ENCODE measurements around the gene SIPA1L3.

Gene SIPA1L3

GRCh38 chr19:38003438-38004185 is 96.6 kb downstream of the SIPA1L3 start:
- peak; percentile 24 to 74 for DNase-seq

GRCh38 chr19:38004186-38004520 is 97.1 kb downstream of the SIPA1L3 start:
- no peak for DNase-seq

DNA sequence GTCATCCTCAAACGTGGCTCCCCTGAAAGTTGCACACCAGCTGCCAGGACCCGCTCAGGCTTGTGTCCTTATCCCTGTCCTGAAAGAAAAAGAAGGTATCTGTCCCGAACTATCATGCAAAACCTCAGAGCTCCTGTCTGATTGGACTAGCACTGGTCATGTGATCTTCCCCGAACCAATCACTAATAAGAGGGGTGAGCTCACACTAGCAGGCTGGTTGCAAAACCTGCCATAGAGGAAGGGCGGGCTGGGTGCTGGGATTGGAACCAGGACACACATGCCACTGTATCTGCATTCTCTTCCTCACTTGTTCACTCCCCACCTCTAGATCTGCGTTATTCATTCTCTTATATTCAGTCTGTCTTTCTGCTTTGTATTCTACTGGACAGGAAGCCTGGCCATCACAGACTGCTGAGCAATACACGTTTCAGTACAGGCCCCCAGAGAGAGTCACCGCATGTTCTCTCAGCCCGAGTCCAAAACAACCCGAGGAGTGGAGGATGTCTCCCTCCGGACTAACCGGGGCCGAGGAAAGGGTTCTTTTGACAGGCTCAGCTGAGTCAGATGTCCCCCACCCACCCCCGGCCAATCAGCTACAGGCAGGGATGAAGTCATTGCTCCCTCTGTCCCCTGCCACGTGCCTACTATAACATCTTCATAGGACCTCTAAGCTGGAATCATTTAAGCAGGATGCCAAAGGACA is 97.7 kb downstream of the SIPA1L3 start:
- DNase-seq = peak in 1 of 2 experiments; percentile 50

DNA sequence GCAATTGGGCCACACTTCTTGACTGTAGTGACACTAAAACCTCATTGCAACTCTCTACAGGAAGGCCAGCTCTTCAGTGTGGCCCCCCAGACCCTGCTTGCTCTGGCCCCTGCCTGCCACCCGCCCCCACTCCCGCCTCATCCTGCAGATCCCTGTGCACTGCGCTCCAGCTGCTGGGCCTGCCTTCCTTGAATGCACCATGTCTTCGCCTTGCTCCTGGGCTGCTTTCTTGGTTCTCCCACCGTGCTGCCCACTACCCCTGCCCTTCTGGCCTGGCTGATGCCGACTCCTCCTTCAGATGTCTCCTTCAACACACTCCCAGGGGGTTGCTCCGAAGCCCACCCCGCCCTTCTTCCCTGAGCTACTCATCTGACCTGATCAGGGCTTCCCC is 98.2 kb downstream of the SIPA1L3 start:
- DNase-seq = no peak

GRCh38 chr19:38006361-38007045 is 99.5 kb downstream of the SIPA1L3 start:
- no peak for DNase-seq

DNA sequence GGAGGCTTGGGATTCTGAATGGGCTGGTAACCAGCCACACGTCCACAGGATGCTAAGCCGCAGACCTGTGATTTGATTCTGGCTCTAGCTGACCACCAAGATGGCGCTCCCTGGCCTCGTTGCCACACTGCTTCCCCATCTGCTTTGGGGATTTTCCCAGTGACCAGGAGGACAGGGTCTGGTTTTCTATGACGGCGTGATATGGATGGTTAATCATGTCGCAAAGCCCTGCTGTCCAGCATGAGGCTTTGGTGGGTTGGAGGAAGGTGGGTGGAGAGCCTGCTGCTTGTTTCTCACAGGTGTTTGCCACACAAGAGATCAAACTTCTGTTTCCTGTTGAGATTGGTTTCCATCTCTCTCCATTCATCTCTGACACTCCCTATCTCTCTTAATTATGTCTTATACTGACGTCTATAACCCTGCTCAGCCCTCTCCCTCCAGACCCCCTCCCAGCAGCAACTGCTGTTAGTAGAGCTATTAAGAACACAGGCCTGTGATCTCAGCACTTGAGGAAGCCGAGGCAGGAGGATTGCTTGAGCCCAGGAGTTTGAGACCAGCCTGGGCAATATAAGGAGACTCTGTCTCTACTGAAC is 102.7 kb downstream of the SIPA1L3 start:
- DNase-seq = no peak

GRCh38 chr19:38011426-38011825 is 104.4 kb downstream of the SIPA1L3 start:
- DNase-seq = no peak

DNA sequence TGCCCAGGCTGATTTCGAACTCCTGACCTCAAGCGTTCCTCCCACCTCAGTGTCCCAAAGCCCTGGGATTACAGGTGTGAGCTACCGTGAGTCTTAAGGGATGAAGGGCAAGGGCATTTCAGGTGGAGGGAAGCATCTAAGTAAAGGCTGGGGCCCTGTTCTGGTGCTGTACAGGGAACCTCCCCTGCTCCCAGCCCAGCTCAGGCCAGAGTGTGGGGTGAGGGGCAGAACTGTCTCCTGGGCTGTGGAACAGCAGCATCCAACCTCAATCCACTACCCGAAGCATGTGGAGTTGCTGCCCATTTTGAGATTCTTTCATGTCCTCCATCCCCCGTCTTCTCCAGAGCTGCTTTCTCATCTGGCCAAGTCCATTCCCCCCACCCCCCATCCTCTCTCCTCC is 105.3 kb downstream of the SIPA1L3 start:
- DNase-seq = no peak

DNA sequence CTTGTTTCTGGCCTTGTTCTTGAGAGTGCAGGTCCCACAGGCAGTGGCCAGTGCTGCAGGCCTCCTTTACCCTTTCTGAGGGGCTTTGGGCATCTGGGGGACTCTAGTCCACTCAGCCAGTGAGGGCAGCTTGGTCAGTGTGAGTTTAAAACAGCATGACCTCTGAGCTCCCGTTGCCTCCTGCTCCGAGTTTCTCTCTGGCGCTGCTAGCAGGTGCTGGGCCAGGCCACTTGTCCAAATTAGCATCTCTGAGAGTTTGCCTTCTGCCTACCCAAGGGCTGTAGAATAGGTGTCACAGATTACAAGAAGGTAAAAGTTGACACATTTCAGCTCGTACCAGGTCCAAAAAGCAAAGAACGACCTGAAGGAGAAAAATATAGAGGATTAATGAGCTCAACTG is 105.9 kb downstream of the SIPA1L3 start:
- no peak for DNase-seq

- DNase-seq = no peak
These were observed 107.0 kb downstream of the SIPA1L3 start for GRCh38 chr19:38013913-38014580.

- DNase-seq = no peak
These were observed 108.2 kb downstream of the SIPA1L3 start for GRCh38 chr19:38015216-38015615.

DNA sequence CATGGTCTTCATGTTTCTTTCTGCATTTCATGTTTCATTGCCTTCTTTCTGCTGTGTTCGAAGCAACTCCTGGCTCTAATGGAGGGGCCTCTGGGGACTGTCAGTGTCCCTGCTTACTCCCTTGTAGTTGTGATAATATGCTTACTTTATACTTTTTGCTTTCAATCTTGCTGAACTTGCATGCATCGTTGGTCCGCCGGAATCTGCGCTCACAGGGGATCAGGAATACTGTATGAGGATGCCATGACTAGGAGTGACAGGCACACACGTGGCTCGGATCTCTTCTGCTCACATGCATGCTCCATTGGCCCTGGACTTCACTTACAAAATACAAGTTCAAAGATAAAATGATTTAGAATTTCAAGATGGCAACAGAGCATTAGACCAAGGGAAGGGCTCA is 108.8 kb downstream of the SIPA1L3 start:
- DNase-seq = no peak

GRCh38 chr19:38017401-38018151 is 110.6 kb downstream of the SIPA1L3 start:
- DNase-seq = no peak

DNA sequence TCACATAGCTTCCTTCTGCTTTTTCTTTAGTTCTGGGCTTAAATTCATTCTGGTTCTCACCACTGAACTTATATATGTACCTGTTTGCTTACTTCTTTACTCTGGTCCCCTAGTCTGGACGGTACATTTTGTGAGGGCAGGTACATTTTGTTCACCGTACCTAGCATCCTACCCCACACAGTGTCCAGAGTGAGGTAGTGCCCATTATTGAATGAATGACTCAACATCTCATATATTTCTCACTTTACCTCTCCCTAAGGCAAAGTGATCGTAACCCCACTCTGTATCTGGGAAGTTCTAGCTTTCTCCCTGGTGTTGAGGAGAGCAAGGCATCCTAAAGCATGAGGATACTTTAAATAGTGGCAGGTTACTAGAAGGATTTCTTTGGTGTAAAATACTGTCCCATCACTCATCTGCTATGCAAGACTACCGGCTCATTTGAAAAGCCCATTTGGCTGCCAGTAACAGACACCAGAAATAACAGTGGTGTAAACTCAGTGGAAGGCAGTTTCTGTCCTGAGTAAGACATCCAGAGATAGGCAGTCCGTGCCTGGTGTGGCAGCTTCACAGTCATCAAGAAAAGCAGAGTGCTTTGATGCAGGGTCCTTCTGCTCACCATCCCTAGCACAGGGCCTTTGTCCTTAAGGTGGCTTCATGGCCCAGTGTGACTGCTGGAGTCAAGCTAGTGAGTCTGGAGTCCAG is 111.8 kb downstream of the SIPA1L3 start:
- no peak for DNase-seq

DNA sequence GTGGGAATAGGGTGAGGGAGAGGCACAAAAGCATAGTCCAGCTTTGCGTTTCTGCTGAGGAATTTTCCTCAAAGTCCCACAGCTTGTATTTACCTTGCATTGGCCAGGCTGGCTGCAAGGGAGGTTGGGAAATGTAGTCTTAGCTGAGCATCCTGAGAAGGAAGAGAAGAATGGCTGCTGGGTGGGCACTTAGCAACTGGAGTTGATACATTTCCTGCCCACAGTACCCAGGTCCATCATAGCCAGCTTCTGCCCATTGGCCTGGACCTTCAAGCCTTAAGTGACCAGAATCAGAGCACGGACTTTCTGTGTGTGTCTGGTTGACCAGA is 112.4 kb downstream of the SIPA1L3 start:
- DNase-seq = no peak

- DNase-seq = no peak
These were observed 113.3 kb downstream of the SIPA1L3 start for GRCh38 chr19:38020311-38020710.

GRCh38 chr19:38021352-38021751 is 114.3 kb downstream of the SIPA1L3 start:
- DNase-seq = no peak

DNA sequence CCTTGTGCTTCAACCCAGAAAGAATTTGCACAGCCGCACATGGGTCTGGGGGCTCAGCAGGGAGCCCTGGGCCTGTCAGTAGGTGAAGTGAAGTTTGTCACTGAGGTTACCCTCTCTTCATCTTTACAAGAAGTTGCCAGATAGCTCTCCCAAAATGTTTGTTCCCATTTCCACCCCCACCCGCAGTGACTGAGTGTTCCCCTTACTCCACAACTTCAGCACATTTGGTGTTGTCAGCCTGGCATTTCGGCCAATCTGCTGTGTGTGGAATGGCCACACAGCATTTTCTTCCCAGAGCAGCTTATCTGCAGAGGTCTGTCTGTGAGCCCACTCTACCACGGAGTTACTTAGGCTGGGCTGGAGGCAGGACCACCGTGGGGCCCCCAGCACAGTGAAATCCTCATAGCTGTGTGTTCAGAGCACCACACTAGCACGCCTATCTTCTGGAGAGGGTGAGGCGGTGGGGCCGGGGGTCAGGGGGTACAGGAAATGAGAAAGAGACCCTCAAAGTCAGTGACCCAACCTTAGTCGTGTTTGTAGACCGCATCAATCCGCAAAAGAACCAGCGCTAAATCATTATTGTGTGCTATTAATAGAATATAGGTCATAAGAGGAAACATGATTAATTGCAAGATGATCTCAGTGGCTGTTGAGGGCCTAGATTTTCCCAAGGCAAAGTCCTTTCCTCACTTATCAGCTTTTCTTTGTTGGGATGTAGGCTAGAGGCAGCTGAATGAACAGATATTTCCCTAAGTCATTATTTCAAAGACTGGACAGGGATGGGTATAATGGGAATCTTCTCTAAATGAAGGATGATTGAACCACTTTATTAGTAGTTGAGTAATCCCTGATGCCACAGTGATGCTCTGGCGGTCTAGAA is 116.0 kb downstream of the SIPA1L3 start:
- no peak for DNase-seq

DNA sequence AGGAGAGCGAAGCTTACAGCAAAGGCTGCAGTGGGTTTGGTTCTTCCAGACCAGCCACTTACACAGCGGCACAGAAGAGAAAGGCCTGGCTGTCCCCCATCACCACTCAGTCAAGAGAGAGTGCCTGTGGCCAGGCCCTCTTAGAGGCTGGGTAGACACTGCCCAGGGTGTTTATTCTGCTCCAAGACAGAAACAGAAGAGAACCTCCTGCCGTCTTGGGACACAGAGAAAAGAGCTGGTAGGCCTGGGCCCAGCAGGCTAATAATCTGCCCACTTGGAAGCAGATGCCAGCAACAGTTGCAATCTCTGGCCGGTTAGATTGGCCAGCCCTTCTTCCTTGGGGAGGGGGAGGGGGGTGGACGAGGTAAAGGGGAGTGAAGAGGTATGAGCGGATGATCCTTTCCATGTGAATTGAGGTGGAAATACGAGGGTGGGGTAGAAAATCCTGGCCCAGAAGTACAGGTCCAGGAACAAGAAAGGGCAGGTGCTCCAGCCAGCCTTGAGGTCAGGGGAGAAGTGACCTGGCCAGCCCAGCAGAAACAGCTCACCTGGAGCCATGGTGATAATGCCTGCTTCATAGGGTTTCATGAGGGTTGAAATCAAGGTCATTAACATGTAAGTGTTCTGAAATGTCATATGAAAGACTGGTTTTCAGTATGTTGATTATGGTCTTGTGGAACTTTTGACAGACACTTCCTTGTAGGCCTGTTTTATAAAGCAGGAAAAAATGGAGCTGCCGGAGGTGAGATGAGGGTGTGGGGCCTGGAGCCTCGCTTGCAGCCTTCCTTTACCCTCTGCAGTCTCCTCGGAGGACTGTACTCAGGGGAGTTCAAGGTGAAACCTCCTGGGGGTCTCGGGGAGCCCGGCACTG is 116.9 kb downstream of the SIPA1L3 start:
- DNase-seq = no peak

Data from SW 1271 (cell line).